Mucosa of descending colon (tissue), 3 donors: Measurements from ENCODE around the gene HAGHL. TPM values are rescaled to one million over a fixed set of nuclear protein-coding genes. Genes with fewer than 3 reads are reported as not detected.

Source experiments
- ATAC-seq: fragments of 200-7000 bp; cut with Tn5 transposase; one replicate; pipeline ENCODE4 v1.9.1; 2020; ENCODE audit warnings: mild to moderate bottlenecking, moderate library complexity
- DNase-seq, 3 donors: peaks; one replicate each; pipeline ENCODE4 v3.0.0-alpha.2; 2020
- H3K36me3 ChIP-seq: fragments of 200-600 bp; one replicate; pipeline ENCODE4 v1.8.0; 2021; ENCODE audit warnings: low read depth, mild to moderate bottlenecking
- H3K4me1 ChIP-seq: fragments of 200-600 bp; one replicate; pipeline ENCODE4 v1.8.0; 2021; ENCODE audit warnings: low read depth, mild to moderate bottlenecking
- H3K4me3 ChIP-seq: fragments of 200-600 bp; one replicate; pipeline ENCODE4 v1.8.0; 2021; ENCODE audit warnings: mild to moderate bottlenecking
- H3K9me3 ChIP-seq: fragments of 200-600 bp; one replicate; pipeline ENCODE4 v1.8.0; 2021; ENCODE audit warnings: mild to moderate bottlenecking
- CTCF ChIP-seq: fragments of 200-600 bp; IDR thresholded peaks from one replicate; pipeline ENCODE4 v1.8.0; 2022; ENCODE audit warnings: antibody characterized with exemption, mild to moderate bottlenecking
- intact Hi-C, 2 donors: fragments of 100-400 bp; cut with DNase I in 1 of 2; cut with micrococcal nuclease in 1 of 2; formaldehyde crosslinking; loops; one replicate each; pipeline versions ENCODE4 v1.11.0 to v1.11.1; 2022; cut with DNase I, micrococcal nuclease
- long read RNA-seq, 2 donors: library from polyadenylated mRNA; unstranded; transcript quantifications; one replicate each; pipeline ENCODE4 v2.0.0, GENCODE V29; 2019 to 2021
- total RNA-seq, 3 donors: library from RNA; stranded (reverse); fragmentation: NEBNext Ultra II Directional in 2 of 3; extraction: Animal tissue kit (Norgen Biotek cat#: 25700) in 2 of 3; gene quantifications; one replicate each; pipeline versions ENCODE4 v1.2.1 to v1.2.4, GENCODE V29; 2021 to 2023
- donor health status: DM: no; HTN: no; CAD: no; lungs with moderate emphysema.
- donor health status: DM: no; HTN: no; CAD: no.
- donor health status: DM: no; HTN: yes; CAD: no.

The HAGHL gene
- total RNA-seq, result 1 to 10 TPM; 1.9 to 6.6 (median 3.5) TPM
- long read RNA-seq, donor 1, partial matches to known transcripts, result 0 of 4 reads
- long read RNA-seq, donor 1, other reads (novel, unspliced or antisense), result 3 of 4 reads
- long read RNA-seq, donor 2, result 0 reads

GRCh38 chr16:726438-727290 is at the start of gene HAGHL, which contains the start of gene CCDC78:
Gene HAGHL (plus strand): TSS chr16:727106. CDS start chr16:727510, 404 bp downstream.
Gene CCDC78 (minus strand): TSS chr16:726443. CDS start chr16:726367, 76 bp downstream.
- DNase-seq, result peak; percentile 59 to 85 (median 78)
- peak; percentile 28 for ATAC-seq
- Histone ChIP-seq H3K4me1 (peaks cover 28% of the 10 kb centered on the region), H3K4me3 (no peak within 1 kb of the TSS), H3K36me3 (no peaks in the 10 kb centered on the region), H3K9me3 (no peaks in the 10 kb centered on the region)
- no peak for TF ChIP-seq CTCF
- intact Hi-C loops, result no loop called here

GRCh38 chr16:677316-678190 is 49.4 kb upstream of the HAGHL start:
- peaks cover 54% of the 10 kb centered on the region for H3K4me1 ChIP-seq
- peaks cover 9% of the 10 kb centered on the region for H3K36me3 ChIP-seq
- H3K9me3 ChIP-seq, result no peaks in the 10 kb centered on the region
- H3K4me3 ChIP-seq, result no peak overlapping the region
- no peak for ATAC-seq
- TF ChIP-seq CTCF, result no peak
- intact Hi-C loops, result no loop called here
- DNase-seq, result peak in 1 of 3 donors; percentile 33

GRCh38 chr16:678209-678857 is 48.6 kb upstream of the HAGHL start:
- no peak overlapping the region for H3K4me3 ChIP-seq
- H3K9me3 ChIP-seq, result no peaks in the 10 kb centered on the region
- TF ChIP-seq CTCF, result no peak
- H3K4me1 ChIP-seq, result peaks cover 60% of the 10 kb centered on the region
- ATAC-seq (no peak), DNase-seq (peak in 1 of 3 donors; percentile 40)
- H3K36me3 ChIP-seq, result peaks cover 5% of the 10 kb centered on the region
- intact Hi-C loops, result no loop called here

- peaks cover 64% of the 10 kb centered on the region for H3K4me1 ChIP-seq
- peak; percentile 20 for ATAC-seq
- intact Hi-C loops, result no loop called here
These were observed 47.8 kb upstream of the HAGHL start for GRCh38 chr16:678858-679813.

More at GRCh38 chr16:678858-679813, 47.8 kb upstream of the HAGHL start:
- TF ChIP-seq CTCF, result no peak
- peak; percentile 70 to 89 (median 82) for DNase-seq
- Histone ChIP-seq H3K4me3 (no peak overlapping the region), H3K9me3 (no peaks in the 10 kb centered on the region), H3K36me3 (peaks cover 5% of the 10 kb centered on the region)
